GM19351 (cell line): ENCODE results near the gene MS4A10.

ENCODE experiments used
- ATAC-seq: cut with Tn5 transposase; IDR thresholded peaks from one replicate; pipeline ENCODE4 v1.9.1; 2021; ENCODE audit warnings: mild to moderate bottlenecking, moderate library complexity; ENCODE audit not compliant: unreplicated experiment

The MS4A10 gene

GRCh38 chr11:60785806-60786361 is 751 bp downstream of the MS4A10 start:
- ATAC-seq = no peak

GRCh38 chr11:60786811-60787567 is 1.9 kb downstream of the MS4A10 start:
- ATAC-seq = no peak

- no peak for ATAC-seq
These were observed 3.4 kb downstream of the MS4A10 start for GRCh38 chr11:60788401-60789125.

GRCh38 chr11:60790726-60791125 is 5.6 kb downstream of the MS4A10 start:
- ATAC-seq = no peak

GRCh38 chr11:60791153-60791933 is 6.2 kb downstream of the MS4A10 start:
- no peak for ATAC-seq

- no peak for ATAC-seq
These were observed 7.4 kb downstream of the MS4A10 start for GRCh38 chr11:60792521-60792920.

GRCh38 chr11:60795291-60795690 is 10.2 kb downstream of the MS4A10 start:
- ATAC-seq = no peak

GRCh38 chr11:60797846-60798630 is 12.9 kb downstream of the MS4A10 start:
- ATAC-seq = no peak

GRCh38 chr11:60798631-60799030 is 13.5 kb downstream of the MS4A10 start:
- no peak for ATAC-seq

- no peak for ATAC-seq
These were observed 16.1 kb downstream of the MS4A10 start for GRCh38 chr11:60801194-60801593.

- ATAC-seq = no peak
These were observed 18.3 kb downstream of the MS4A10 start for GRCh38 chr11:60803273-60803936.

GRCh38 chr11:60809249-60809648 is 24.1 kb downstream of the MS4A10 start:
- no peak for ATAC-seq

GRCh38 chr11:60809691-60810090 is 24.6 kb downstream of the MS4A10 start:
- ATAC-seq = no peak

- no peak for ATAC-seq
These were observed 25.0 kb downstream of the MS4A10 start for GRCh38 chr11:60810151-60810550.

GRCh38 chr11:60810569-60810968 is 25.4 kb downstream of the MS4A10 start:
- ATAC-seq = no peak

GRCh38 chr11:60813324-60813723 is 28.2 kb downstream of the MS4A10 start:
- no peak for ATAC-seq

GRCh38 chr11:60814112-60814511 is 29.0 kb downstream of the MS4A10 start:
- ATAC-seq = no peak

- ATAC-seq = no peak
These were observed 31.5 kb downstream of the MS4A10 start for GRCh38 chr11:60816590-60817157.

GRCh38 chr11:60818057-60818456 is 32.9 kb downstream of the MS4A10 start:
- ATAC-seq = no peak
